Thyroid gland (tissue), 4 donors: ENCODE data around the gene KCNMA1.

Source experiments
- CTCF ChIP-seq, 6 experiments: fragments of 200-600 bp in 3 of 6; fragments of 450-650 bp in 3 of 6; sonication (generic) in 3 of 6; IDR thresholded peaks; one replicate each; pipeline ENCODE4 v1.5.1; 2016 to 2019; ENCODE audit warnings: antibody characterized with exemption in 6 of 6, mild to moderate bottlenecking in 2 of 6, inconsistent platforms in 1 of 6, moderate library complexity in 1 of 6
- POLR2A ChIP-seq, 2 donors: fragments of 450-650 bp; IDR thresholded peaks; one replicate each; pipeline ENCODE4 v1.6.1; 2017; ENCODE audit warnings: antibody characterized with exemption in 2 of 2, mild to moderate bottlenecking in 2 of 2, moderate library complexity in 1 of 2

GRCh38 chr10:77093126-77093525 lies 544.5 kb downstream of the KCNMA1 start:
- TF ChIP-seq CTCF (IDR thresholded peaks at IDR 0.05) = no peak
- TF ChIP-seq POLR2A (IDR thresholded peaks at IDR 0.05) = no peak
